HUDEP-2 (cell line): ENCODE results near the gene APOA4.
"Not testable (repeated sequence)": the region's sequence is repeated elsewhere in the genome, so short reads cannot be mapped to it uniquely, and the experiment has no call there.

Experiments
- DNase-seq, 76 experiments: peaks; one replicate each; lab custom pipeline; 2025; ENCODE audit not compliant: unreplicated experiment in 76 of 76; lab: John Stamatoyannopoulos, UW

Gene APOA4

GRCh38 chr11:116849486-116849885, 26.4 kb upstream of the APOA4 start:
- DNase-seq, result no peak

DNA sequence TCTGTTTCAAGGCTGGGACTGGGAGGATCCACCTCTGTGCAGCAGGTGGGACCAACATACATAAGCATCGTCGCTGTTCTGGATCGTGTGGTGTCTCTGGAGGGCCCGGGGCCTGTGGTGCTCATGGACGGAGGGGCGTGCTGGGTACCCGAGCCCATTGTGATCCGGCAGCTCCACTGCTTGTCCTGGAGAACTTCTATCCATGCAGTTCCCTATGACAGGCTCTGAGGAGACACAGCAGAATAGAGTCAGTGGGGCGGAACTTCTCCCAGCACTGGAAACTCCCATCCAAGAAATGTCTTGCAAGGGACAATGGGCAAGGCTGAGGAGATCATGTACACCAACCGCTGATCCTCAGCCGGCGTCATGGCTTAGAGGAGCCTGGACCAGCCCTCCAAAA, 26.0 kb upstream of the APOA4 start:
- no peak for DNase-seq

DNA sequence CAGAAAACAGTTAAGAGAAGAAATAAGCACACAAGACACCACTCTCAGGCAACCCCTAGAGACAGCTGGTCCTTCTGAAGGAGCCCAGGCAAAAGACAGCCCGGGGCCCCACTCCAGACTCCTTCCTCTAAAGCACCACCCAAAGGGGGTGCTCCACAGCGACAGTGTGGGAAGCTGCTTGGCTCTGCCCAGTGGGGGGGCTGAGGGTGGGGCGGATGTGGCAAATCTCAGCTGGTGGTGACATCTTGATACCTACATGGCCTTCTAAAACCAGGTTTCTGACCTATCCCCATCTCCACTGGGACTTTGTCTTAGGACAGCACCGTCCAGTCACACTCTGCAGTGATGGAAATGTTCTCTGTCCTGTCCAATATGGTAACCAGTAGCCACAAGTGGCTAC, 24.5 kb upstream of the APOA4 start:
- DNase-seq, result no peak

DNA sequence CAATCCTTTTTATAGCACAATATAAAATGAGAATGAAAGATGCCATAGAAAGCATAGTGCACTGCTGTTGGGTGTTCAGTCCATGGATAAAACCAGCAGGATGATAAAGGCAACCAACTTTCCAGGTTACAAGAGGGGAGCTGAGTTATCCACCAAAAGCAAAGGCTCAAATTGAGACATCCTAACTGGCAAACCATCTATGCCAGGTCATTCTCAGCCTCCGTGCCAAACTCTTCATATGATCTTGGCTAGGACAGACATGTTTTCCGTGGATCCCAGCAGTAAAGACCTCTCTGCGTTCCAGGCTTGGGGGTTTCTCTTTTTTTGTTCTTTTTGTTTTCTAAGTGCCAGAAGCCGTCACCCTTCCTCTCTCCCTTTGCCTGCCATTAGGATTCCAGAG, 21.6 kb upstream of the APOA4 start:
- no peak for DNase-seq

DNA sequence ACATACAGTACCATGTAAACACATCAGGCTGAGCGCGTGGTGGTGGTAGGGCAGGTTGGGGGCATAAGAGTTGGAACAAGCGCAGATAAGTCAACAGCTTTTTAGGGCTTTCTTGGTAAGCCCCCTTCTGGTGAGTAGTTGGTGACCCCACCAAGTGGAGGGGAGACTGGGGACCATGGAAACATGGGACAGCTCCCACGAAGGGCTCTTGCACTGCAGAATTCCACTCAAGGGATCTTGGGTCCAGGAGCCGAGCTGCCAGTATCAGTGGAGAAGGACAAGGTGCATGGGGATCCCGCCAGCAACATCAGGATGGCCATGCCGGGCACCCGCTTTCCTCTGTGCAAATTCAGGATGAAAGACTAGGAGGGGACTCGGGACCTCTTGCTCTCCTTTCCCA, 20.6 kb upstream of the APOA4 start:
- DNase-seq, result no peak

- no peak for DNase-seq
Measured at GRCh38 chr11:116842909-116843308, 19.8 kb upstream of the APOA4 start.

DNA sequence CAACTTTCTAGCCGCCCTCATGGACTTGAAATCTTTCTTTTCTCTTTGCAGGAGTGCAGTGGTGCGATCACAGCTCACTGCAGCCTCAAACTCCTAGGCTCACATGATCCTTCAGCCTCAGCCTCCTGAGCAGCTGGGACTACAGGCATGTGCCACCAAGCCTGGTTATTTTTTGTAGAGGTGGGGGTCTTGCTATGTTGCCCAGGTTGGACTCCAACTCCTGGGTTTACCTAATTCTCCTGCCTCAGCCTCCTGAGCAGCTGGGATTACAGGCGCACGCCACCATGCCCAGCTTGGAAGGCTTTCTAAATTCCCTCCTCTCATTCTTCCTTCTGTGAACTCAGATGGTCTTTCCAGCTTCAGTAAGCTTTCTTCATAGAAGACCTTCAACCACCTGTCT, 19.0 kb upstream of the APOA4 start:
- DNase-seq, result no peak

- DNase-seq, result no peak
Measured at GRCh38 chr11:116840746-116841296, 17.7 kb upstream of the APOA4 start.

DNA sequence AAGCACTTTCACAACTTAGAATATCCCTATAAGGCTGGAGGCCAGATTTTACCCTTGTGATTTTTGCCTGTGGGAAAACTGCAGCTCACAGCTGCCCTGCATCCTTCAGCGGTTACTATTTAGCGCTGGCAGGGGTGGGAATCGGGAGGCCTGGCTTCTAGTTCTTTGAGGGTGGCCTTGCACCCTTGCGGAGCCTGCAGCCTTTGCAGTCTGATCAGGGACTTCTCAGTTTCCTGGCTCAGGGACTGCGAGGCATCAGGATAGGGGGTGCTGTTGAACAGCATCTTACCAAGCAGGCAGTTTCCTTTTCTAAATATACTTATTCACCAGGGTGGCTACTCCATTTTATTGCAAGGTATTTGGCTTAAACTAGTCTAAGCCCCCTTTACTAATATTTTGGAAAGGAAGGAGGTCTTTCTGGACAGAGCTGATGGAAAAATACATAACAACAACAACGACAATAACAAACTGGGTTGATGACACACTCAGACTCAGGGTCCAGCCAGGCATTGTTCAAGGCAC, 17.2 kb upstream of the APOA4 start:
- DNase-seq, result no peak

DNA sequence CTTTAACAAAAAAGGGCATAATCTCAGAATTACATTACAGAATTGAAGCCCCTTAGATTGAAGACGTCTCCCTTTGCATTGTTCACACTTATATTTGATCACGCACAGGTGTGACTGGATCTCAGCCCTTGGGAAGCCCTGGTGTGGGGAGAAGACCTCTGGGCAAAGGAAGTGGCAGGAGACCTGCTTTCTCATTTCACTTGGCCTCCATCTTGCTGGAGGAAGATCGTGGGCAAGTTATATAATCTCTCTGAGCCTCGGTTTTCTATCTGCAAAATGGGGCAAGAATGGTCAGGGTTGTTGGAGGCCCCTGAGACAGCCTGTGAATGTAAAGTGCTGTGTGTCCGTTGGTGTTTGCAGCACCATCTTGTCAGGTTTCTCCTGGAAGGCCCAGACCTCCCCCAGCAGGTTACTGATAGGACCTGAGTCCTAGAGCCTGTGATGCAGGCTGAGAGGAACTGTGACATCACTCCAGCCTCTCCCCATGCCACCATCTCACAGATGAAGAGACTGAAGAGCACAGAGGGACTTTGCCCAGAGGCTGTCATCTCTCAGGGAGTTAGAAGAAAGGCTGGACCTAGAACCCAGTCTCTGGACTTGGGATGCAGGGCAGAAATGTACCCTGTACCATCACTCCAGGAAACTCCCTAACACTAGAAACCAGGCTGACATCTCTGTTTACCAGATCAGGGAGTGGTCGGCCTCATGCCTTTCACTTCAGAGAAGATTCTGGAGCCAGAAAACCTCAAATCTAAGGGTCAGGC, 15.4 kb upstream of the APOA4 start:
- no peak for DNase-seq

DNA sequence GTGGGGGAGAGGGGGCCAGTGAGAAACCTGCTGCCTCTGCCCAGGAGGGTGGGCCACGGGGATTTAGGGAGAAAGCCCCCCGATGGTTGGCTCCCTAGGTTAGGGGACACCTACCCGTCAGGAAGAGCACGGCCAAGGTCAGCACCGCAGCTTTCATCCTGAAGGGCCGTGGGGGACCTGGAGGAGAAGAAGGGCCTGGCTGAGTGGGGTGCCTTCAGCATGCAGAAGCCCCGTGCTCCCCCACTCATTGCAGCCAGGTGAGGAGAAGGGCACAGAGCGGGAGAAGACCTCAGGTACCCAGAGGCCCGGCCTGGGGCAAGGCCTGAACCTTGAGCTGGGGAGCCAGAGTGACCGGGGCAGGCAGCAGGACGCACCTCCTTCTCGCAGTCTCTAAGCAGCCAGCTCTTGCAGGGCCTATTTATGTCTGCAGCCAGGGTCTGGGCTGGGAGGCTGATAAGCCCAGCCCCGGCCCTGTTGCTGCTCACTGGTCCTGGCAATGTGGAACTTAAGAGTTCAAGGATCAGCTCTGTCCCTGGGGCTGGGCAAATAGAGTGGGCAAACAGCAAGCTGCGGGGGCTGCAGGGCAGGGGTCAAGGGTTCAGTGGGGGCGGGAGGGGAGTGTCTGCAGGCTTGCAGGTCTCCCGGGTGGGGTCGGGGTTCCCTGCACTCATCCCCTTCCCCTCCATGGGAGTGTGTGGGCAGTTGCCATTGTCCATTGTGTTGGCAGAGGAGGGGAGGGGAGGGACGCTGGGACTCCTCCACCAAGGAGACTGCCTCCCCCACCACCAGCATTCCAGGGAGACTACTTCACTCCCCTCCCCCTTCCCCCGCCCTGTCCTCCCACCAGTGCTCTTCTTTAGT, 14.4 kb upstream of the APOA4 start, which contains the start of gene APOA1:
TSS of gene APOA1 (minus strand) at position 392 of the 861 bp plus-strand sequence. CDS start at position 157, 235 bp downstream.
- DNase-seq, result no peak

DNA sequence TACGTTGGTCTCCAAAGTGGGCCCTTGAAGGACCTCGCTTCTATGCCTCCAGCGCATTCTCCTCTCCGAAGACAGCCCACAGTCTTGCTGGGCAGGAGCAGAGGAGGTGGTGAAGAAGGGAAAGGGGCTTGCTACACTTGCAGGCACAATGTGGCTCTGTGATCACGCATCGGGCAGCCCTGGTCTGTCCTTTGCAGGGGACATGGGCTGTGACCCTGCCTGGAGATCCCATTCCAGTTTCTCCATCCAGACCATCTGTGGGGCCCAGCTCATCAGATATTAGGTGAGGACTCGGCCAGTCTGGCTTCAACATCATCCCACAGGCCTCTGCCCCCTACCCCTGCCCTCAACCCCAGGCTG, 13.5 kb upstream of the APOA4 start:
- no peak for DNase-seq

DNA sequence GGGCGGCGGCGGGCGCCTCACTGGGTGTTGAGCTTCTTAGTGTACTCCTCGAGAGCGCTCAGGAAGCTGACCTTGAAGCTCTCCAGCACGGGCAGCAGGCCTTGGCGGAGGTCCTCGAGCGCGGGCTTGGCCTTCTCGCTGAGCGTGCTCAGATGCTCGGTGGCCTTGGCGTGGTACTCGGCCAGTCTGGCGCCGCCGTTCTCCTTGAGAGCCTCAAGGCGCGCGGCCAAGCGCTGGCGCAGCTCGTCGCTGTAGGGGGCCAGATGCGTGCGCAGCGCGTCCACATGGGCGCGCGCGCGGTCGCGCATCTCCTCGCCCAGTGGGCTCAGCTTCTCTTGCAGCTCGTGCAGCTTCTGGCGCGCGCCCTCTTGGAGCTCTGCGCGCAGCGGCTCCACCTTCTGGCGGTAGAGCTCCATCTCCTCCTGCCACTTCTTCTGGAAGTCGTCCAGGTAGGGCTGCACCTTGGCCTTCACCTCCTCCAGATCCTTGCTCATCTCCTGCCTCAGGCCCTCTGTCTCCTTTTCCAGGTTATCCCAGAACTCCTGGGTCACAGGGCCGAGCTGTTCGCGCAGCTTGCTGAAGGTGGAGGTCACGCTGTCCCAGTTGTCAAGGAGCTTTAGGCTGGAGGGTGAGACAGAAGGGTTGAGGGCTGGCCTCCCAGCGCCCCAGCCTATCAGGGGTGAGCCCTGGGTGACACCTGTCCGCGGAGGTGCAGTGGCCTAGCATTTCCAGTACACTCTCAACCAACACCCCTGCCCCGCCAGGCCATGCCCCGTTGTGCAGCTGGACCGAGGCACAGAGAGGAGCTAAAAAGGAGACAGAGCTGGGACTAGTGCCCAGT, 12.9 kb upstream of the APOA4 start:
- peak in 75 of 76 experiments; percentile 8 to 91 (median 78) for DNase-seq

DNA sequence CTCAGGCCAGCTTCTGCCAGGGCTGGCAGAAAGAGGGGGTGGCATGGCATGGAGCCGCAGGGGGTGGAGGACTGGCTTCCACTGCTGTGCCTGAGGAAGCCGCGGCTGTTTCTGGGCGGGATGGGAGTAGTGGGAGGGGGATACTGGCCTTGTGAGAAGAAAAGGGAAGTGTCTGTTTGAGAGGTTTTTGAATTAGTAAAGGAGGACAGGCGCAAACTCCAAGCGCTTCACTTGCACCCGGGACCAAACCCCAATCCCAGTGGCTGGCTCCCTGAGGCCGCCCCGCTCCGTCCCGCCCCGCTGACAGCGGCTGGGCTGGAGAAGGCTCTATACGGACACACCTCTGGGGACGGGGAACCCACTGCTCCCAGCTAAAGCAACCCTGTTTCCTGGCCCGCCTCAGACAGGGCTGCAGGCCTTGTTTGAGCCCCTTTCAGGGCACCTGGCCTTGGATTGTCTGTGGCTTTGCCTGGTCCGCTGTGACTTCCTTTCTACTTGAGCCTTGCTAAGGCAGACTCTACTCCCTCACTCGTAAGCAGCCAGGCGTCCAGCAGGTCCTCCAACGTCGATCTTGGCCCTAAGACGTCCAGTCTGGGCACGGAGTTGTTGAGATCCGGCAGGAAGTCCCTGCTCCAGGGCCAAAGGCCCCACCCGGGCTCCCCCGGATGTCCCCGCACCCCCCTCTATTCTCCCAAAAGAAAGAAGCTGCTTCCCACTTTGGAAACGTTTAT, 12.1 kb upstream of the APOA4 start:
- DNase-seq, result no peak

DNA sequence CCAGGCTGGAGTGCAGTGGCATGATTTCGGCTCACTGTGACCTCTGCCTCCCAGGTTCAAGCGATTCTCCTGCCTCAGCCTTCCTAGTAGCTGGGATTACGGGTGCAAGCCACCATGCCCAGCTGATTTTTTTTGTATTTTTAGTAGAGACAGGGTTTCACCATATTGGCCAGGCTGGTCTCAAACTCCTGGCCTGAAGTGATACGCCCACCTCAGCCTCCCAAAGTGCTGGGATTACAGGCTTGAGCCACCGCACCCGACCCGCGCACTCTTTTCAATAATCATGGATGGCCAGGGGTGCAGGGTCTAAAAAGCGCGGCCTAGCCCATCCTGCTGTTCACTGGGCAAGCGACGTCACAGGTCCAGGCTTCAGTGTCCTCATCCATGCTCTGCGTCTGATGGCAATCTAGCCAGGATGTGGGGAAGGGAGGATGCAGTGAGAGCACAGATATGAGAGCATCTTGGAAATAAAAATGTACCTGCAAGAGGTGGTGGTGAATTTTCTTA, 11.5 kb upstream of the APOA4 start:
- not testable (repeated sequence) for DNase-seq

DNA sequence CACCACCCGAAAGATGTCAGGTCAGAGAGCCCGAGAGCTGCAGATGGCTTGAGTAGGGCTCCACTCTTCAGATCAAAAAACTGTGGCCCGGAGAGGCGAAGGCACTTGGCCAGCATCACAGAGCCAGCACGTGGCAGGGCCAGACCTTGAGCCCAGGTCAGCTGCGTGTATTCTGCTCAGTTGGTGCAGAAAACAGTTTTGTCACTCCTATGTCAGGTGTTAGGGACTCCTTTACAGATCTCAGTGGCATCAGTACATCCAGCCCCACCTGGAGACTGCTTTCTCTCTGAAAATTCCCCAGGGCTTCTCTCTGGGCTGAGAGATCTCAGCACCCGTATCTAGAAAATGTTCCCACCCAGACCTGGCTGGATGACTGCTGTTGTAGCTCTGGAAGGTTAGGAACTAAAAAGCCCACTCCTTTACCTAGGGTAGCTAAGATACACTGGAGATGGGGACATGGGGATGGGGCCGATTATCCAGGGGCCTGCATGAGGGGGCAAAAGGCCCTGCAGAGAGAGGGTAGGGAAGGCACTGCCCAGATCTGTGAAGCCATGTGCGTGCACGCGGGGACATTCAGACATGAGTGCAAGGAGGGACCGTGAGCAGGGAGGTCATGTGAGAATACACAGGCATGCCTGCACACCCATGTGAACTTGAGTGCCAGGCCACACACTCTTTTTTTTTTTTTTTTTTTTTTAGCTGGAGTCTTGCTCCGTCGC, 10.9 kb upstream of the APOA4 start:
- DNase-seq, result no peak

DNA sequence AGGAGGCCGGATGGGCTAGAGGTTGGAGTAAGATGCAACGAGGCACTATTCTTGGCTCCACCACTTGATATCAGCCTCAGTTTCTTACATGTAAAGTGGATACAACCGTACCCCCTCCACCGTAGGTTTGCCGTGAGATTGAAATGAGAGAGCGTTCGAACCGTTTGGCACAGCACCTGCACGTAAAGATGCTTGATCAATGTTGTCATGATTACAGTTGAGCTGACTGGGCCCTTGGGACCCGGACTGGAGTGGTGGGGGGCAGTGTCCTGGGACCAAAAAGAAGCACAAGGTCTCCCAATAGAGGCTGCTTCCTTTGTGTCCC, 10.3 kb upstream of the APOA4 start:
- no peak for DNase-seq

DNA sequence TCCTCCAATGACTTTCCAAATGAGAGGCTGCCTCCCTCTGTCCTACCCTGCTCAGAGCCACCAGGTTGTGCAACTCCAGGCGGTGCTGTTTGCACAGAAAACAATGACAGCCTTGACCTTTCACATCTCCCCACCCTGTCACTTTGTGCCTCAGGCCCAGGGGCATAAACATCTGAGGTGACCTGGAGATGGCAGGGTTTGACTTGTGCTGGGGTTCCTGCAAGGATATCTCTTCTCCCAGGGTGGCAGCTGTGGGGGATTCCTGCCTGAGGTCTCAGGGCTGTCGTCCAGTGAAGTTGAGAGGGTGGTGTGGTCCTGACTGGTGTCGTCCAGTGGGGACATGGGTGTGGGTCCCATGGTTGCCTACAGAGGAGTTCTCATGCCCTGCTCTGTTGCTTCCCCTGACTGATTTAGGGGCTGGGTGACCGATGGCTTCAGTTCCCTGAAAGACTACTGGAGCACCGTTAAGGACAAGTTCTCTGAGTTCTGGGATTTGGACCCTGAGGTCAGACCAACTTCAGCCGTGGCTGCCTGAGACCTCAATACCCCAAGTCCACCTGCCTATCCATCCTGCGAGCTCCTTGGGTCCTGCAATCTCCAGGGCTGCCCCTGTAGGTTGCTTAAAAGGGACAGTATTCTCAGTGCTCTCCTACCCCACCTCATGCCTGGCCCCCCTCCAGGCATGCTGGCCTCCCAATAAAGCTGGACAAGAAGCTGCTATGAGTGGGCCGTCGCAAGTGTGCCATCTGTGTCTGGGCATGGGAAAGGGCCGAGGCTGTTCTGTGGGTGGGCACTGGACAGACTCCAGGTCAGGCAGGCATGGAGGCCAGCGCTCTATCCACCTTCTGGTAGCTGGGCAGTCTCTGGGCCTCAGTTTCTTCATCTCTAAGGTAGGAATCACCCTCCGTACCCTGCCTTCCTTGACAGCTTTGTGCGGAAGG, 9.5 kb upstream of the APOA4 start:
- DNase-seq, result no peak
